Right forelimb (tissue), 1 donor: ENCODE data around the gene TARBP1.

Experiments
- DNase-seq: peaks from one replicate; pipeline ENCODE4 v3.0.0-alpha.2; 2018

TARBP1 gene

GRCh38 chr1:234479310-234479559 is 256 bp upstream of the TARBP1 start:
- DNase-seq = no peak

GRCh38 chr1:234478152-234478480 is 863 bp downstream of the TARBP1 start:
- no peak for DNase-seq

GRCh38 chr1:234477386-234478151 is 1.4 kb downstream of the TARBP1 start:
- DNase-seq = no peak

GRCh38 chr1:234476172-234476571 is 2.8 kb downstream of the TARBP1 start:
- no peak for DNase-seq

- DNase-seq = no peak
These were observed 3.7 kb downstream of the TARBP1 start for GRCh38 chr1:234475167-234475793.

- no peak for DNase-seq
These were observed 4.6 kb downstream of the TARBP1 start for GRCh38 chr1:234474375-234474774.

GRCh38 chr1:234473118-234473517 is 5.9 kb downstream of the TARBP1 start:
- no peak for DNase-seq

GRCh38 chr1:234469376-234469775 is 9.6 kb downstream of the TARBP1 start:
- DNase-seq = no peak

- DNase-seq = no peak
These were observed 10.4 kb downstream of the TARBP1 start for GRCh38 chr1:234468580-234468979.

- no peak for DNase-seq
These were observed 11.2 kb downstream of the TARBP1 start for GRCh38 chr1:234467821-234468220.

- no peak for DNase-seq
These were observed 12.0 kb downstream of the TARBP1 start for GRCh38 chr1:234466945-234467344.

GRCh38 chr1:234463749-234464148 is 15.2 kb downstream of the TARBP1 start:
- DNase-seq = no peak

- DNase-seq = no peak
These were observed 18.3 kb downstream of the TARBP1 start for GRCh38 chr1:234460652-234461051.

GRCh38 chr1:234458352-234459017 is 20.5 kb downstream of the TARBP1 start:
- no peak for DNase-seq

- no peak for DNase-seq
These were observed 24.1 kb downstream of the TARBP1 start for GRCh38 chr1:234454926-234455325.

GRCh38 chr1:234452406-234452965 is 26.5 kb downstream of the TARBP1 start:
- DNase-seq = no peak

GRCh38 chr1:234440348-234440747 is 38.6 kb downstream of the TARBP1 start:
- no peak for DNase-seq

- DNase-seq = no peak
These were observed 40.4 kb downstream of the TARBP1 start for GRCh38 chr1:234438579-234438978.

GRCh38 chr1:234437423-234438171 is 41.4 kb downstream of the TARBP1 start:
- DNase-seq = no peak

GRCh38 chr1:234435620-234436019 is 43.4 kb downstream of the TARBP1 start:
- no peak for DNase-seq

- DNase-seq = no peak
These were observed 44.3 kb downstream of the TARBP1 start for GRCh38 chr1:234434706-234435105.

- DNase-seq = no peak
These were observed 45.3 kb downstream of the TARBP1 start for GRCh38 chr1:234433563-234434285.

- no peak for DNase-seq
These were observed 47.7 kb downstream of the TARBP1 start for GRCh38 chr1:234431255-234431654.
